ENCODE data around the gene POU2AF1. TPM values are rescaled to one million over a fixed set of nuclear protein-coding genes. Genes with fewer than 3 reads are reported as not detected.

Gene POU2AF1
- total and polyA plus RNA-seq, 4 donors: 0.21 to 2.0 (median 0.83) TPM

DNA sequence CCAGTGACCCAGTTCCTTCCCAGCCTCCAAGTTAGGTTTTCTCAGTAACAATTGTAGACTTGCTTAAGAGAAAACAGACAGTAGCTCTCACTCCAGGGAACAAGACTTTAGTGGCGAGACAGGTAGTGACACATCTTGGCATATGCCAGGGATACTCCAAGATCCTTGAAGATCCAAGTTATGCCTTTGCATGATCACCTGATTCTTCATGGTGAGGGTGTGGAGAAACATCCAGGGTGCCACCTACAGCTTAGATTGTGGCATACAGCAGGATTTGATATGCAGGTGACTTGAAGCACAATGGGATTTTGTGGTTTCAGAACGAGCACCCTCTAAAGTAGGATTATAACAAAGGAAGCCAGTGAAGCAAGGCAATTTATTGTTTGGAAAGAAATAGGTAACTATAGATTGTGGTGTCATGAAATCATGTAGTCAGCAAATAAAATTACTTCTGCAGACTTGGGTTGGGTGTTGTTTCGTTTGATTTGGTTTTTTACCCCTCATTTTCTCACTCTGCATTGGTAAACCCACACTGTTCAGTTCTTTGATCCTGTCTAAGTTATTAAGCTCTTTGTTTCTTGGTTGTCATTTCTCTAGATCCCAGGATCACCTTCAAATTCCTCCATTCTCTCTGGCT lies 71.5 kb downstream of the POU2AF1 start:
- 83% methylated on average over 3 of the region's 3 CpGs for WGBS
- H3K9ac ChIP-seq (ENCODE audit: low read depth in 1 of 2, low read length in 2 of 2): no peak overlapping the region

More for the DNA sequence above, 71.5 kb downstream of the POU2AF1 start:
- TF ChIP-seq HNF4G (IDR thresholded peaks at IDR 0.05) (no peak), RXRA (IDR thresholded peaks at IDR 0.05) (no peak), NR2F2 (IDR thresholded peaks at IDR 0.05) (no peak), TAF1 (conservative IDR thresholded peaks at IDR 0.05) (no peak), GABPA (IDR thresholded peaks at IDR 0.05 in 1 of 2, conservative IDR thresholded peaks at IDR 0.05 in 1 of 2) (no peak), SP1 (IDR thresholded peaks at IDR 0.05) (no peak), FOXA2 (IDR thresholded peaks at IDR 0.05) (no peak), FOXA1 (IDR thresholded peaks at IDR 0.05) (no peak), JUND (IDR thresholded peaks at IDR 0.05) (no peak), YY1 (IDR thresholded peaks at IDR 0.05) (no peak), HNF4A (conservative IDR thresholded peaks at IDR 0.05) (no peak), RAD21 (IDR thresholded peaks at IDR 0.05) (no peak)
- TF ChIP-seq, protein P1, sequence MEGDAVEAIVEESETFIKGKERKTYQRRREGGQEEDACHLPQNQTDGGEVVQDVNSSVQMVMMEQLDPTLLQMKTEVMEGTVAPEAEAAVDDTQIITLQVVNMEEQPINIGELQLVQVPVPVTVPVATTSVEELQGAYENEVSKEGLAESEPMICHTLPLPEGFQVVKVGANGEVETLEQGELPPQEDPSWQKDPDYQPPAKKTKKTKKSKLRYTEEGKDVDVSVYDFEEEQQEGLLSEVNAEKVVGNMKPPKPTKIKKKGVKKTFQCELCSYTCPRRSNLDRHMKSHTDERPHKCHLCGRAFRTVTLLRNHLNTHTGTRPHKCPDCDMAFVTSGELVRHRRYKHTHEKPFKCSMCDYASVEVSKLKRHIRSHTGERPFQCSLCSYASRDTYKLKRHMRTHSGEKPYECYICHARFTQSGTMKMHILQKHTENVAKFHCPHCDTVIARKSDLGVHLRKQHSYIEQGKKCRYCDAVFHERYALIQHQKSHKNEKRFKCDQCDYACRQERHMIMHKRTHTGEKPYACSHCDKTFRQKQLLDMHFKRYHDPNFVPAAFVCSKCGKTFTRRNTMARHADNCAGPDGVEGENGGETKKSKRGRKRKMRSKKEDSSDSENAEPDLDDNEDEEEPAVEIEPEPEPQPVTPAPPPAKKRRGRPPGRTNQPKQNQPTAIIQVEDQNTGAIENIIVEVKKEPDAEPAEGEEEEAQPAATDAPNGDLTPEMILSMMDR (IDR thresholded peaks at IDR 0.05; ENCODE audit: low read depth, low read length, missing input control): no peak
- TF ChIP-seq, protein P2, sequence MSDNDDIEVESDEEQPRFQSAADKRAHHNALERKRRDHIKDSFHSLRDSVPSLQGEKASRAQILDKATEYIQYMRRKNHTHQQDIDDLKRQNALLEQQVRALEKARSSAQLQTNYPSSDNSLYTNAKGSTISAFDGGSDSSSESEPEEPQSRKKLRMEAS (IDR thresholded peaks at IDR 0.05): no peak
- TF ChIP-seq, protein P3, sequence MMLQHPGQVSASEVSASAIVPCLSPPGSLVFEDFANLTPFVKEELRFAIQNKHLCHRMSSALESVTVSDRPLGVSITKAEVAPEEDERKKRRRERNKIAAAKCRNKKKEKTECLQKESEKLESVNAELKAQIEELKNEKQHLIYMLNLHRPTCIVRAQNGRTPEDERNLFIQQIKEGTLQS (IDR thresholded peaks at IDR 0.05): no peak
- TF ChIP-seq, protein P4, sequence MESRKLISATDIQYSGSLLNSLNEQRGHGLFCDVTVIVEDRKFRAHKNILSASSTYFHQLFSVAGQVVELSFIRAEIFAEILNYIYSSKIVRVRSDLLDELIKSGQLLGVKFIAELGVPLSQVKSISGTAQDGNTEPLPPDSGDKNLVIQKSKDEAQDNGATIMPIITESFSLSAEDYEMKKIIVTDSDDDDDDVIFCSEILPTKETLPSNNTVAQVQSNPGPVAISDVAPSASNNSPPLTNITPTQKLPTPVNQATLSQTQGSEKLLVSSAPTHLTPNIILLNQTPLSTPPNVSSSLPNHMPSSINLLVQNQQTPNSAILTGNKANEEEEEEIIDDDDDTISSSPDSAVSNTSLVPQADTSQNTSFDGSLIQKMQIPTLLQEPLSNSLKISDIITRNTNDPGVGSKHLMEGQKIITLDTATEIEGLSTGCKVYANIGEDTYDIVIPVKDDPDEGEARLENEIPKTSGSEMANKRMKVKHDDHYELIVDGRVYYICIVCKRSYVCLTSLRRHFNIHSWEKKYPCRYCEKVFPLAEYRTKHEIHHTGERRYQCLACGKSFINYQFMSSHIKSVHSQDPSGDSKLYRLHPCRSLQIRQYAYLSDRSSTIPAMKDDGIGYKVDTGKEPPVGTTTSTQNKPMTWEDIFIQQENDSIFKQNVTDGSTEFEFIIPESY (IDR thresholded peaks at IDR 0.05): no peak
- TF ChIP-seq, protein P5, sequence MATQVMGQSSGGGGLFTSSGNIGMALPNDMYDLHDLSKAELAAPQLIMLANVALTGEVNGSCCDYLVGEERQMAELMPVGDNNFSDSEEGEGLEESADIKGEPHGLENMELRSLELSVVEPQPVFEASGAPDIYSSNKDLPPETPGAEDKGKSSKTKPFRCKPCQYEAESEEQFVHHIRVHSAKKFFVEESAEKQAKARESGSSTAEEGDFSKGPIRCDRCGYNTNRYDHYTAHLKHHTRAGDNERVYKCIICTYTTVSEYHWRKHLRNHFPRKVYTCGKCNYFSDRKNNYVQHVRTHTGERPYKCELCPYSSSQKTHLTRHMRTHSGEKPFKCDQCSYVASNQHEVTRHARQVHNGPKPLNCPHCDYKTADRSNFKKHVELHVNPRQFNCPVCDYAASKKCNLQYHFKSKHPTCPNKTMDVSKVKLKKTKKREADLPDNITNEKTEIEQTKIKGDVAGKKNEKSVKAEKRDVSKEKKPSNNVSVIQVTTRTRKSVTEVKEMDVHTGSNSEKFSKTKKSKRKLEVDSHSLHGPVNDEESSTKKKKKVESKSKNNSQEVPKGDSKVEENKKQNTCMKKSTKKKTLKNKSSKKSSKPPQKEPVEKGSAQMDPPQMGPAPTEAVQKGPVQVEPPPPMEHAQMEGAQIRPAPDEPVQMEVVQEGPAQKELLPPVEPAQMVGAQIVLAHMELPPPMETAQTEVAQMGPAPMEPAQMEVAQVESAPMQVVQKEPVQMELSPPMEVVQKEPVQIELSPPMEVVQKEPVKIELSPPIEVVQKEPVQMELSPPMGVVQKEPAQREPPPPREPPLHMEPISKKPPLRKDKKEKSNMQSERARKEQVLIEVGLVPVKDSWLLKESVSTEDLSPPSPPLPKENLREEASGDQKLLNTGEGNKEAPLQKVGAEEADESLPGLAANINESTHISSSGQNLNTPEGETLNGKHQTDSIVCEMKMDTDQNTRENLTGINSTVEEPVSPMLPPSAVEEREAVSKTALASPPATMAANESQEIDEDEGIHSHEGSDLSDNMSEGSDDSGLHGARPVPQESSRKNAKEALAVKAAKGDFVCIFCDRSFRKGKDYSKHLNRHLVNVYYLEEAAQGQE (IDR thresholded peaks at IDR 0.05): no peak
- Histone ChIP-seq H3K4me1 (ENCODE audit: control insufficient read depth in 4 of 4, insufficient read depth in 4 of 4, low read length in 3 of 4) (peaks cover 4 to 23% (median 20%) of the 10 kb centered on the region in 4 donors), H3K9me3 (ENCODE audit: control insufficient read depth in 4 of 4, low read length in 3 of 4) (no peaks in the 10 kb centered on the region), H3K4me3 (ENCODE audit: low read depth in 1 of 3, low read length in 3 of 3) (no peak overlapping the region), H3K36me3 (ENCODE audit: control insufficient read depth in 4 of 4, insufficient read depth in 3 of 4, low read depth in 1 of 4, low read length in 3 of 4) (no peaks in the 10 kb centered on the region), H3K27ac (ENCODE audit: low read depth in 1 of 2, low read length in 2 of 2) (no peak overlapping the region), H3K27me3 (ENCODE audit: control insufficient read depth in 4 of 4, insufficient read depth in 4 of 4, low read length in 3 of 4) (no peaks in the 10 kb centered on the region)
- no peak for DNase-seq (ENCODE audit: low spot score)

Data from liver (tissue), 9 donors.